Measurements from ENCODE around the gene VPS41. TPM values are rescaled to one million over a fixed set of nuclear protein-coding genes. Genes with fewer than 3 reads are reported as not detected.

The VPS41 gene
- total RNA-seq, 6 experiments from 2014 or later, result 21.6 to 43.5 (median 26.8) TPM

DNA sequence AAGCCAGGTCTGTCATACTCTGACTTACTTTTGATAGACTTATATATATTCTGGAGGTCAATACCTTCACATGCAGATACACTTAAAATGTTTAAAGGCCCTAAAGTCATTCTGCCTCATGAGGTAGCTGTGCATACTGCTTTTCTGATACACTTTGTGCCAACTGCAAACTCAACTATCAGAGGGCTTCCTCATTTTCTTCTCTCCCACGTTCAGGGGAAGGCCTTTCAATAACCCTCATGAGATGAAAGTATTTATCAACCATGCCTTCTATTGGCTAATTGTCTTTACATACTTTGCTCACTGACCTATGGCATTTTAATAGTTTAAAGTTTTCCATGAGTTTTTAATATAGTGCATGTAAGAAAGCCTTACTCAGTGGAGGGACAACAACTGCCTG, 165.1 kb downstream of the VPS41 start:
- no peaks in the 10 kb centered on the region for H3K27me3 ChIP-seq
- WGBS (ENCODE audit: insufficient coverage, low coverage, low lambda C conversion rate, missing lambda C conversion rate), result 77% methylated on average over 1 of the region's 1 CpG
- no peaks in the 10 kb centered on the region for H3K9me3 ChIP-seq
- peaks cover 0 to 20% (median 7%) of the 10 kb centered on the region in 4 donors for H3K36me3 ChIP-seq
- DNase-seq (no peak), ATAC-seq (no peak)
- intact Hi-C loops (cut with DNase I), result no loop called here
- H3K27ac ChIP-seq, result no peak overlapping the region
- TF ChIP-seq POLR2A (IDR thresholded peaks at IDR 0.05), result no peak
- TF ChIP-seq, protein P1, sequence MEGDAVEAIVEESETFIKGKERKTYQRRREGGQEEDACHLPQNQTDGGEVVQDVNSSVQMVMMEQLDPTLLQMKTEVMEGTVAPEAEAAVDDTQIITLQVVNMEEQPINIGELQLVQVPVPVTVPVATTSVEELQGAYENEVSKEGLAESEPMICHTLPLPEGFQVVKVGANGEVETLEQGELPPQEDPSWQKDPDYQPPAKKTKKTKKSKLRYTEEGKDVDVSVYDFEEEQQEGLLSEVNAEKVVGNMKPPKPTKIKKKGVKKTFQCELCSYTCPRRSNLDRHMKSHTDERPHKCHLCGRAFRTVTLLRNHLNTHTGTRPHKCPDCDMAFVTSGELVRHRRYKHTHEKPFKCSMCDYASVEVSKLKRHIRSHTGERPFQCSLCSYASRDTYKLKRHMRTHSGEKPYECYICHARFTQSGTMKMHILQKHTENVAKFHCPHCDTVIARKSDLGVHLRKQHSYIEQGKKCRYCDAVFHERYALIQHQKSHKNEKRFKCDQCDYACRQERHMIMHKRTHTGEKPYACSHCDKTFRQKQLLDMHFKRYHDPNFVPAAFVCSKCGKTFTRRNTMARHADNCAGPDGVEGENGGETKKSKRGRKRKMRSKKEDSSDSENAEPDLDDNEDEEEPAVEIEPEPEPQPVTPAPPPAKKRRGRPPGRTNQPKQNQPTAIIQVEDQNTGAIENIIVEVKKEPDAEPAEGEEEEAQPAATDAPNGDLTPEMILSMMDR (IDR thresholded peaks at IDR 0.05), result no peak
- H3K4me3 ChIP-seq, result no peak overlapping the region
- H3K4me1 ChIP-seq, result no peaks in the 10 kb centered on the region

- Histone ChIP-seq H3K27me3 (no peaks in the 10 kb centered on the region), H3K27ac (no peak overlapping the region), H3K9me3 (no peaks in the 10 kb centered on the region), H3K36me3 (peaks cover 0 to 20% (median 7%) of the 10 kb centered on the region in 4 donors), H3K4me3 (no peak overlapping the region), H3K4me1 (no peaks in the 10 kb centered on the region)
- ATAC-seq (no peak), DNase-seq (no peak)
- TF ChIP-seq POLR2A (IDR thresholded peaks at IDR 0.05), result no peak
- TF ChIP-seq, protein P1 (IDR thresholded peaks at IDR 0.05), result no peak
- intact Hi-C loops (cut with DNase I), result no loop called here
- WGBS (ENCODE audit: insufficient coverage, low coverage, low lambda C conversion rate, missing lambda C conversion rate), result 90% methylated on average over 3 of the region's 4 CpGs
Observed at GRCh38 chr7:38740041-38740440, 168.9 kb downstream of the VPS41 start.

GRCh38 chr7:38736138-38736537, 172.9 kb downstream of the VPS41 start:
- Histone ChIP-seq H3K36me3 (peaks cover 0 to 6% (median 0%) of the 10 kb centered on the region in 4 donors), H3K27me3 (no peaks in the 10 kb centered on the region), H3K9me3 (no peaks in the 10 kb centered on the region), H3K27ac (no peak overlapping the region), H3K4me3 (no peak overlapping the region), H3K4me1 (no peaks in the 10 kb centered on the region)
- TF ChIP-seq, protein P1 (IDR thresholded peaks at IDR 0.05), result no peak
- no peak for TF ChIP-seq POLR2A (IDR thresholded peaks at IDR 0.05)
- intact Hi-C loops (cut with DNase I), result no loop called here
- DNase-seq, result no peak
- 94% methylated on average over 4 of the region's 4 CpGs for WGBS (ENCODE audit: insufficient coverage, low coverage, low lambda C conversion rate, missing lambda C conversion rate)
- no peak for ATAC-seq

DNA sequence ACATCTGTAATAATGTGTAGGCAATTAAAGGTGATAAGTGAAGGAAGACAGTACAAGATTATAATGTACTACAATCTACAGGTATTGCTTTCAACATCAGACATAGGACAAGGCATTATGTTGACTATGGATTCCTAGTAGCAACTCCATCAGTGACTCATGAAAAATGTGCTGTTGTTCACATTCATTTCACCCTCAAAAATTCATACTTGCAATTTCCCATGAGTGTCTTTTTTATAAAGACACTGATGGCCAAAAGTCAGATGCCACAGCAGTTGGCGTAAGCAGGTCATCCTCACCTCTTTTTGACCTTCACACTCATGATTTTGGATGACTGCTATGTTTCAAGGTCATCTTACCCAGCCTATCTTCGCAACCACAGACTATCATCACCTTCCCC, 177.8 kb downstream of the VPS41 start:
- Histone ChIP-seq H3K27ac (no peak overlapping the region), H3K9me3 (no peaks in the 10 kb centered on the region), H3K36me3 (peaks cover 0 to 2% (median 0%) of the 10 kb centered on the region in 4 donors), H3K27me3 (no peaks in the 10 kb centered on the region), H3K4me3 (no peak overlapping the region), H3K4me1 (no peaks in the 10 kb centered on the region)
- WGBS (ENCODE audit: insufficient coverage, low coverage, low lambda C conversion rate, missing lambda C conversion rate), result 94% methylated on average over 2 of the region's 2 CpGs
- intact Hi-C loops (cut with DNase I), result no loop called here
- no peak for ATAC-seq
- TF ChIP-seq POLR2A (IDR thresholded peaks at IDR 0.05), result no peak
- TF ChIP-seq, protein P1 (IDR thresholded peaks at IDR 0.05), result no peak
- no peak for DNase-seq

- no peak for DNase-seq
- intact Hi-C loops (cut with DNase I), result no loop called here
- H3K9me3 ChIP-seq, result no peaks in the 10 kb centered on the region
- no peak for ATAC-seq
- TF ChIP-seq POLR2A (IDR thresholded peaks at IDR 0.05), result no peak
- TF ChIP-seq, protein P1 (IDR thresholded peaks at IDR 0.05), result no peak
- no peaks in the 10 kb centered on the region for H3K4me1 ChIP-seq
- WGBS (ENCODE audit: insufficient coverage, low coverage, low lambda C conversion rate, missing lambda C conversion rate), result 69% methylated on average over 2 of the region's 3 CpGs
- no peaks in the 10 kb centered on the region for H3K27me3 ChIP-seq
- no peak overlapping the region for H3K4me3 ChIP-seq
- H3K36me3 ChIP-seq, result peaks cover 0 to 4% (median 4%) of the 10 kb centered on the region in 4 donors
- H3K27ac ChIP-seq, result no peak overlapping the region
Observed at GRCh38 chr7:38728145-38728544, 180.8 kb downstream of the VPS41 start.
